Osteocyte (in vitro differentiated cells): Measurements from ENCODE around the gene KAT6B. TPM values are rescaled to one million over a fixed set of nuclear protein-coding genes. Genes with fewer than 3 reads are reported as not detected.

Experiments
- DNase-seq: peaks from one replicate; pipeline ENCODE4 v3.0.0; 2021; ENCODE audit warnings: mixed read lengths; ENCODE audit not compliant: unreplicated experiment; ENCODE audit errors: extremely low spot score
- H3K27ac Mint-ChIP-seq: one replicate; pipeline ENCODE4 v1.8.0; 2021; ENCODE audit warnings: mild to moderate bottlenecking, mixed read lengths; ENCODE audit not compliant: unreplicated experiment
- H3K27me3 Mint-ChIP-seq: one replicate; pipeline ENCODE4 v1.8.0; 2021; ENCODE audit warnings: mixed read lengths; ENCODE audit not compliant: unreplicated experiment
- H3K36me3 Mint-ChIP-seq: one replicate; pipeline ENCODE4 v1.8.0; 2021; ENCODE audit warnings: mixed read lengths; ENCODE audit not compliant: unreplicated experiment
- H3K4me1 Mint-ChIP-seq: one replicate; pipeline ENCODE4 v1.8.0; 2021; ENCODE audit warnings: mixed read lengths; ENCODE audit not compliant: unreplicated experiment
- H3K4me3 Mint-ChIP-seq: one replicate; pipeline ENCODE4 v1.8.0; 2021; ENCODE audit warnings: mild to moderate bottlenecking, moderate library complexity, mixed read lengths; ENCODE audit not compliant: unreplicated experiment
- H3K9me3 Mint-ChIP-seq: one replicate; pipeline ENCODE4 v1.8.0; 2021; ENCODE audit warnings: mixed read lengths; ENCODE audit not compliant: unreplicated experiment
- total RNA-seq: library from RNA; stranded (reverse); gene quantifications from 2 replicates; pipeline ENCODE4 v1.2.1, GENCODE V29; 2021
- TF ChIP-seq, protein P1 (sequence below): fragments of 200-600 bp; sonication (generic); IDR thresholded peaks from 2 replicates; pipeline ENCODE4 v1.5.0; 2021; ENCODE audit warnings: antibody characterized with exemption, mild to moderate bottlenecking, moderate library complexity

The KAT6B gene
- total RNA-seq, 1 donor from 2014 or later, result 28.2 TPM

DNA sequence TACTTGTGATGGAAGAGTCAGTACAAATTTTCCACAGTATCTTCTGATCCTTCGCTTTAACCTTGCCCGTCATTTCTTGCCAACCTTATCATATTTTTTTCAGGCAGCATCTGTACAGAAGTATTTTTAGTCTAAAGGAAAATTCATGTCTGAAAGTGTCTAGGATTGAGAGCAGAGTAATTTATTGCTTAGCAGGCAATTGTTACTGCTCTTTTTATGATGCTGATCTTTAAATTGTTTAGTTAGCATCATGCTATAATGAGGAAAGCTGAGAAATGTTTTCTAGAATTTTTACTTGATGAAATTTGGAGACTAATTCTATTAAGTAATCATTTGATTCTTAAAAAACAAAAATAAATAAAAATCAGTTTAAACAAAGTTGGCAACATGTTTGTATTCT lies 20.6 kb downstream of the KAT6B start:
- H3K27ac Mint-ChIP-seq, result no peak overlapping the region
- H3K4me3 Mint-ChIP-seq, result no peak overlapping the region
- H3K27me3 Mint-ChIP-seq, result no peaks in the 10 kb centered on the region
- TF ChIP-seq, protein P1, sequence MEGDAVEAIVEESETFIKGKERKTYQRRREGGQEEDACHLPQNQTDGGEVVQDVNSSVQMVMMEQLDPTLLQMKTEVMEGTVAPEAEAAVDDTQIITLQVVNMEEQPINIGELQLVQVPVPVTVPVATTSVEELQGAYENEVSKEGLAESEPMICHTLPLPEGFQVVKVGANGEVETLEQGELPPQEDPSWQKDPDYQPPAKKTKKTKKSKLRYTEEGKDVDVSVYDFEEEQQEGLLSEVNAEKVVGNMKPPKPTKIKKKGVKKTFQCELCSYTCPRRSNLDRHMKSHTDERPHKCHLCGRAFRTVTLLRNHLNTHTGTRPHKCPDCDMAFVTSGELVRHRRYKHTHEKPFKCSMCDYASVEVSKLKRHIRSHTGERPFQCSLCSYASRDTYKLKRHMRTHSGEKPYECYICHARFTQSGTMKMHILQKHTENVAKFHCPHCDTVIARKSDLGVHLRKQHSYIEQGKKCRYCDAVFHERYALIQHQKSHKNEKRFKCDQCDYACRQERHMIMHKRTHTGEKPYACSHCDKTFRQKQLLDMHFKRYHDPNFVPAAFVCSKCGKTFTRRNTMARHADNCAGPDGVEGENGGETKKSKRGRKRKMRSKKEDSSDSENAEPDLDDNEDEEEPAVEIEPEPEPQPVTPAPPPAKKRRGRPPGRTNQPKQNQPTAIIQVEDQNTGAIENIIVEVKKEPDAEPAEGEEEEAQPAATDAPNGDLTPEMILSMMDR, result no peak
- H3K4me1 Mint-ChIP-seq, result peaks cover 9% of the 10 kb centered on the region
- peaks cover 19% of the 10 kb centered on the region for H3K36me3 Mint-ChIP-seq
- DNase-seq, result no peak
- H3K9me3 Mint-ChIP-seq, result no peaks in the 10 kb centered on the region

DNA sequence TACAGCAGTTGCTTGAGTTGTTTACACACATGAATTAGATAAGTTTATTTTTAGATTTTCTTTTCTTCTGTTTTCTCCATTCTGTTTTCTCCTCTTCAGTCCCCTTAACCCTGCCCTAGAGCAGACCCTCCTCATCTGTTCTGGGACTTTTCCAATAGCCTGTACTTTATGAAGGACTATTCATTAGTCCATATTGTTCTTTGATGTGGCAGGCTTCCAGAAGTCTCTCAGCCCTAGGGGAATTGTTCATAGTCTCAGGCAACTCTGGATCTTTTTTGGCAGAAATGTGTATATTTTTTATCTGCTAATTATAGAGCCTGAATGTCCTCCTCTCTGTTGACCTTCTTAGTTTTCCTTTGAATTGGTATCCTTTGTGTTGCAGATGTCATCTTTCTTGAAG lies 25.4 kb downstream of the KAT6B start:
- H3K36me3 Mint-ChIP-seq, result no peaks in the 10 kb centered on the region
- no peaks in the 10 kb centered on the region for H3K27me3 Mint-ChIP-seq
- H3K9me3 Mint-ChIP-seq, result no peaks in the 10 kb centered on the region
- DNase-seq, result no peak
- H3K4me3 Mint-ChIP-seq, result no peak overlapping the region
- peaks cover 25% of the 10 kb centered on the region for H3K4me1 Mint-ChIP-seq
- no peak overlapping the region for H3K27ac Mint-ChIP-seq
- TF ChIP-seq, protein P1, result no peak

DNA sequence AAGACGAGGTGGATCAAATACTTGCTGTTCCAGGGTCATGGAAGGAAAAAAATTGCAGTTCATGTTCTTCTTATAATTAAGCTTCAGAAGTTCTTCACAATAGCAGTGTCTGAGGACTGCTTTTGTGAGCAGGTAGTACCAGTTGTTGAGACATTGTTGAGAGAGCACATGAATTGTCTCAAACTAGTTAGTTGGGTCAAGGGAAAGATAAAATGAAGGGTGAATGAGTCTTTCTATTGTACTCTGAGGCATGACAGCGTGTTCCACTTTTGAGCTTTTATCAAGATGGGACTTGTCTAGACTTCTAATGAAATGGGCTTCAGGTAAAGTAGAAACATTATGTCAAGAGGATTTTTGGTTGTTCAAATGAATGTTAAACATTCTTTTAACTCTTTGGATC lies 26.0 kb downstream of the KAT6B start:
- Mint-ChIP-seq H3K4me1 (peaks cover 25% of the 10 kb centered on the region), H3K36me3 (peaks cover 6% of the 10 kb centered on the region), H3K27ac (no peak overlapping the region), H3K4me3 (no peak overlapping the region), H3K9me3 (no peaks in the 10 kb centered on the region), H3K27me3 (no peaks in the 10 kb centered on the region)
- DNase-seq, result no peak
- TF ChIP-seq, protein P1, result no peak

DNA sequence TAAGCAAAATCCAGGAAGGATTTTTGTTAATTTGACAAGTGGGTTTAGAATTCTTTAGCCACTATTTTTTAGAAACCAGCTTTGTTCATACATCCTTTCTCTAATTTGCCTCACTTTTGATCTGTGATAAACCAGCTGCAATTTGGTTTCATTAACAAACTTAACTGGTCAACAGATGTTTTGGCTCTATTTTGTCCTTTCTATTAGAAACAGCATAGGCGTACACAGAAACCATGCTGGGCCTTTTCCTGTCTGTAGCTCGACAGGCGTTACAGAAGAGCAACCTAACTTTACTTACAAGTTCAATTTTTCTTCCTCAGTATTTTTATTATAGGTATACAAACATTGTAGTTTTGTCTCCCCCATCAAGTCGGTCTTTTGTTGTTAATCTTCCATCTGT lies 28.2 kb downstream of the KAT6B start:
- TF ChIP-seq, protein P1, result no peak
- Mint-ChIP-seq H3K27me3 (no peaks in the 10 kb centered on the region), H3K4me3 (no peak overlapping the region), H3K4me1 (peaks cover 25% of the 10 kb centered on the region), H3K36me3 (peaks cover 6% of the 10 kb centered on the region), H3K9me3 (no peaks in the 10 kb centered on the region), H3K27ac (no peak overlapping the region)
- DNase-seq, result no peak

DNA sequence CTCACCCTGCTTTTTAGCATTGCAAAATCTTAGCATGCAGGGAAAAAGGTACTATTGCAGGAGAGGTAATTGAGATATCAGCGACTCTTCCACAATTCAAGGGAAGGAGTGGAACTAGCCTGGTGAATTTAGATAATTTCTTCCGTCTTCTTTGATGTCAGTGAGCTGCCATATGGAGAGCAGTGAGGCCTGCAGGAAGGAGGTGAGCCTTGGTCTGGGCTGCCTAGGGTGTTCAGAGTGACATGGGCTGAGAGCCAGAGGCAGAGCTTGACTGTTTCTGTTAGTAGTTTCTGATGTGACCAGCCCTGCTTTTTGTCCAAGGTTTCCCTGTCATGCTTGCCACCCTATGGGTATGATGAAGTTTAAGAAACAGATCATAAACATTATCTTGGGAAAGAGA lies 28.6 kb downstream of the KAT6B start:
- TF ChIP-seq, protein P1, result no peak
- DNase-seq, result no peak
- H3K9me3 Mint-ChIP-seq, result no peaks in the 10 kb centered on the region
- no peaks in the 10 kb centered on the region for H3K27me3 Mint-ChIP-seq
- no peak overlapping the region for H3K4me3 Mint-ChIP-seq
- peaks cover 6% of the 10 kb centered on the region for H3K36me3 Mint-ChIP-seq
- peaks cover 25% of the 10 kb centered on the region for H3K4me1 Mint-ChIP-seq
- H3K27ac Mint-ChIP-seq, result no peak overlapping the region
